NCI-H345 treated with DMSO at 0.1 percent for 48 hours (cell line): ENCODE measurements around the gene SCAMP5.

Source experiments
- DNase-seq: peaks from one replicate; lab custom pipeline; 2025; ENCODE audit not compliant: unreplicated experiment; lab: John Stamatoyannopoulos, UW

Gene SCAMP5

DNA sequence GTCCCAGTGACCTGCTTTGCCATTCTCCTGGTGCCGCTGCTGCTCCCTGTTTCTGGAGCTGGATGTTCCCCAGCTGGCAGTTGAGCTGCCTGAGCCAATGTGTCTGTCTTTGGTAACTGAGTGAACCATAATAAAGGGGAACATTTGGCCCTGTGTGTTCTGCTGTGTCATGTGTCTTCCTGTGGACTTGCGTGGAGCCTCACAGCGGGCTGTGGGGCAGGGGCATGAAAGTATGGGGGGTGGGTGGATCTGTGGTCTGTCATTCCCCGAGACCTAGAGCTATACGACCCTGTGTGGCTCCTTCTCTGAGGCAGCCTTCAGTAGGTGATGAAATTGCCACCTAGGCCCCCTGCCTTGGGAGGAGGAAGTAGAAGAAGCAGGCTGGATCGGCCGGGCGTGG lies 26.0 kb downstream of the SCAMP5 start:
- DNase-seq: no peak

DNA sequence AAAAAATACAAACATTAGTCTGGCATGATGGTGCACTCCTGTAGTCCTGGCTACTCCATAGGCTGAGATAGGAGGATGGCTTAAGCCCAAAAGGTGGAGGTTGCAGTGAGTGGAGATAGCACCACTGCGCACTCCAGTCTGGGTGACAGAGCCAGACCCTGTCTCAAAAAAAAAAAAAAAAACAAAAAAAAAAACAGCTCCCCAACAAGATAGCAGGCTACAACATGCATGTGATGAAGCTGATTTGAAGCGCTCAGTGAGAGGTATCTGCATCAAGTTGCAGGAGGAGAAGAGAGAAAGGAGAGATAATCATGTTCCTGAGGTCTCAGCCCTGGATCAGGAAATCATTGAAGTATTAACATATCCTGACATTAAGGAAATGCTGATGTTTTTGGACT lies 27.4 kb downstream of the SCAMP5 start:
- no peak for DNase-seq

DNA sequence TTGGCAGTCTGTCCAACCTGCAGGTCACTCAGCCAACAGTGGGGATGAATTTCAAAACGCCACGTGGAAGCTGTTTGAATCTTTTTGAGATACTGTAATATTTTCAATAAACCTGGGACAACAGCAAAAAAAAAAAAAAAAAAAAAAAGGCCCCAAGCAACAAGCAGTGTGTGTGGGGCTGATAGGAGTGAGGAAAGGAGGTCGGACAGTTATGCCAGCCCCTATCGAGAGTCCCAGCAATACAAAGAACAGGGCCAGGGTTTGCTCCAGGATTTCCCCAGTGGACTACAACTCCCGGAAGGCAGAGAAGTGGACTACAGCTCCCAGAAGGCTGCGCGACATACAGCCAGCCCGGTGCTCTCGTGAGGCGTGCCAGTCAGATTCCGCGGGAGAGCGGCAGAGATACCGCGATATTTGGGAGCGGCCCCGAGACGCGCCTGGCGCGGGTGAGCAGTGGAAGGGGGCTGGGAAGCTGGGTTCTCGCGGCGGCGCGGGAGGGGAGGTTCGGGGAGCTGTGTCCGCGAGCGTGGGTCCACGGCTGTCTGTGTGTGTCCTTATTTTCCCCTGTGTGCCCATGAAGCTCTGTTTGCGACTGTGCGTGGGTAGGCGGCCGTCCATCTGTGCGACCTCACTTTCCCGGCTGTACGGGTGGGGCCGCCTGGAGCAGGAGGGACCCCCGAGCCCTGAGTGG lies 28.0 kb downstream of the SCAMP5 start, which contains the start of gene PPCDC:
TSS of gene PPCDC (plus strand) at position 410 of the 691 bp plus-strand sequence. CDS start 4,729 bp downstream, outside the sequence.
- peak; percentile 81 for DNase-seq

DNA sequence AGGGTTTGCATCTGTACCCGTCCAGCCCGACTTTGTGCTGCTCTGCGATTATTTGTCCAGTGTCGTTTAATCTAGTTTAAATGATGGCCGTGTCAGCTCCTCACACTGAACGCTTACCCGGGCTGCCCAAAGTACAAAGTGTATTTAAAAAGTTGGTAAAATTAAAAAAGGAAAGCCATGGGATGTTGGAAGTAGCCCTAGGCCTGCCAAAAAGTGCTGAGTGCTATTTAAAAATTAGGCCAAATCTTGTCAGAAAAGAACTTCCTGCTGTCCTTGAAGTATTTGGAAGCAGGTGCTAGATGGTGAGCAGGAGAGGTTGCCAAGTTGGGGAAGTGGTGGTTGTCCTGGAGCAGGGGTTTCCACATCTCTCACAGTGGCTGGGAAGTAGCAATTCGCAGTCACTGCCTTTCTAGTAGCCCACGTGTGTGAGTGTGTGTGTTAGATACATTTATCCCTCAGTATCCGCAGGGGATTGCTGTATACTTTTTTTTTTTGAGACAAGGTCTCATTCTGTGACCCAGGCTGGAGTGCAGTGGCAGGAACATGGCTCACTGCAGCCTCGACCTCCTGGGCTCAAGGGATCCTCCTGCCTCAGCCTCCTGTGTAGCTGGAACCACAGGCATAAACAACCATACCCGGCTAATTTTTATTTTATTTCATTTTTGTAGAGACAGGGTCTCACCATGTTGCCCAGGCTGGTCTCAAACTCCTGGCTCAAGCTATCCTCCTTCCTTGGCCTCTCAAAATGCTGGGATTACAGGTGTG lies 28.7 kb downstream of the SCAMP5 start:
- DNase-seq: peak; percentile 5

DNA sequence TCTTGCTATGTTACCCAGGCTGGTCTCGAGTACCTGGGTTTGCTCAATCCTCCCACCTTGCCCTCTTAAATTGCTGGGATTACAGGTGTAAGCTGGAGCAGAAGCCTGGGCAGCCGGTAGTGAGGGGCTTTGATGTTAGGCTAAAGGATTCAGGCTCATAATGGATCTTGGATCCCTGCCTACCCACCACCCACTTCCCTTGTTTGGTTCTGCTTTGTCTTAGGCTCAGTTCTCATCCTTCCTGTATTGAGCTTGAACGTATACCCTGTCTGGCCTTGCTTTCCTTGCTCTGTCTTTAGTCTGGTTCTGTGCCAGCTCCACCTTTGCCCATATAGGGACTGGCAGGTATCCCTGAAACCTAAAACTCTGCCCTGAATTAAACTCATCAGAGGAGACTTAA lies 29.7 kb downstream of the SCAMP5 start:
- DNase-seq: no peak

DNA sequence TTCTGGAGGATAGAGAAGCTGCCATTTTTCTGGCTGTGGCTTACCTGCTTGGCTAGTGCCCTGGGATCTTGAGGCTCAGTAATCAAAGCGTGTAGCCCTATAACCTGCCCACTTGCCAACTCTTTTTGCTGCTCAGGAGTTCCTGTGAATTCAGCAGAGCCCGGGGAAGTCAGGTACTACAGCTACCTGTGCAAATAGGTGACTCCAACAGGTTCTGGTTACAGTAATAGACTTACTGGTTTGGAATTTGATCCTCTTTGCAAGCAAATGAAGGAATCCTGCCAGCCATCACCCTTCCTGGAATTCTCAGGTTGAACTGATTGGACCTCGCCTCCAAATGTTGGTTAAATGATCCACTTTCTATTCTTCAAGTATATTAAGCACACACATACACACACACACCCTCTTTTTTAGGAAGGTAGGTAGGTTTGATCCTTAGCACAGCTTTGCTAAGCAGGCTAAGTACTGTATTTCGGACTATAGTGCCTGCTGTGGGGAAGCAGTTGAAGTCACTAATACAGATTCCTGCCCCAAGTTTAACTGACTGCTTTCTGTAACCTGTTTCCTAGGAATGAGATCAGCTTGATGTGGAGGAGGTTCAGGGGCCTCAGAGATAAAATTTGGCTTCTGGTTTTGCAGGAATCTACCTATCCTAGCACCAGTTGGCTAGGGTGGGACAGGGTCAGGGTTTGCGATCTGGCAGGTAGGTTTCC lies 30.3 kb downstream of the SCAMP5 start:
- no peak for DNase-seq

DNA sequence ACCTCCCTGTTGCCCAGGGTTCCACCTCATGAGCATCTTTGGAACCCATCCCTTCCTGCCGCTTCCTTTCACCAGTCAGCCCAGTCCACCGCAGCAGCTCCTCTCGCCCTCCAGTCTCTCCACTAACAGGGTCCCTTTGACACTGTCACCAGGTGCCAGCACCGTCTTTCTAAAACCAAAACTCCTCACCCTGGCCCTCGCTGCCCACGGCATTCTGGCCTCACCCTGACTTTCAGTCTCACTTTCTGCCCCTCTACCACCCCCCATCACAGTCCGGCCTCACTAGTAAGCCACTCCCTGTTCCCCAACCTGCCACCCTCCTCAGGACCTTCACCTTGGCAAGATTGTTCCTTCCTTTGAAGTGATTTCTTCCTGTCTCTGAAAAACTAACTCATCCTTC lies 32.2 kb downstream of the SCAMP5 start:
- no peak for DNase-seq

DNA sequence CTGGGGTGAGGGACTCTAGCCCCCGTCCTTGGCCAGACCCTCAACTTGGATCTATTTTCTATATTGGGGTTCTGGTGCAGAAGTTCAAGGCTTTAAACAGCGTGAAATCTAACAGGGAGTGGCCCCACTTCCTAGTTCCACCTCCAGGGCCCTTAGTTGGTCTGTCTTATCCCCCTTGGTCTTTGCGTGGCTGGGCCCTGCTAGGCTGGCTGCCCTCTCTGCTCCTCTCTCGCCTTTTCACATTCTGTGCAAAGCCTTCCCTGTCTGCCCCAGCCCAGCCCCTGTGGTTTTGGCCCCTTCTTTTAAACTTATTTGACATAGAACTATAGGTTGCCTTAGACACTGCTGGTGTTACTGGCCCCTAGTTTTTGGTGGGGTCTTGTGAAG lies 33.6 kb downstream of the SCAMP5 start:
- DNase-seq: no peak

DNA sequence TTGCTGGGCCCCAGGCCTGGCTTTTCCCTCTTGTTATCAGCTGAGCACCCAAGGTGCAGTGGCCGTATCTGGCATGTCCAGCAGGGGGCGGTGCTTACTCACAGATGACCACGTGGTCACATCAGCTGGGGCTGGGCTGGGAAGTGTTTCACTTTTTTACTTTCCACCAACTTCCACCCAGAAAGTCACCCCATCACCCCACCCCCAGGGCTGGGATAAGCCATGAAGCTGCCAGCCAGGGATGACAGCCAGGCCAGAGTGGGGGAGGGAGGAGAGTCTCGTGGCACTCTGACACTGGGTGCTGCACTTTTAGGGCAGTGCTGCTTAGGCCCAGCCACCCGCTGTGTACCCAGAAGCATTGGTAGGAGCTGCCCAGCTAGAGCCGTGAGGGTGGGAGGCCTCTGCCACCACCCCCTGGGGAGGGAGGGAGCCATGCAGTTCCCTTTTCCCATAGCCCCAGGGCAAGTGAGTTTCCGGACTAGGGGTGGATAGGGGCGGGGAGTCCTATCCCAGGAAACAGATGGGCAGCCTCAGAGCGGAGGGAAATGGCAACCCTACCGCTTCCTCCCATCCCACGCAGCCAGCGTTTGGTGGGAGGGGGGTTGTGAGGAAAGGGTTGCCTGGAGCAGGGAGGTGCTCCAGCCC lies 34.1 kb downstream of the SCAMP5 start:
- peak; percentile 7 for DNase-seq

DNA sequence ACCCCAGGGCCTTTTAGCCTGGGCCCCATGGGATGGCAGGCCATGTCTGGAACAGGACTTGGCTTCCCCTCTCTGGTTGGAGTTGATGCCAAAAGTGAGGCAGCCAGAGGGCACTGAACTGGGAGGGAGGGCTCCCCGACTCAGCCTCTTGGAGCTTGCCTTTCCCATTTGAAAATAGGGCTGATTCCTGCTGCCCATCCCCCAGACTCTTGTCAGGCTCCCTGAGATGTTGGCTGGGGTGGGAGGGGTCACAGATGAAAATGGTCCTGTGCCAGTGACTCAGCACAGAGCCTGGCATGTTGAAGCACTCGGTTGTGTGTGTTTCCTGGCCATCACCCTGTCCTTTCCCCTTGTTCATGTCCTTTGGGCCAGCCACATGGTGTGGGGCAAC lies 34.7 kb downstream of the SCAMP5 start:
- no peak for DNase-seq

DNA sequence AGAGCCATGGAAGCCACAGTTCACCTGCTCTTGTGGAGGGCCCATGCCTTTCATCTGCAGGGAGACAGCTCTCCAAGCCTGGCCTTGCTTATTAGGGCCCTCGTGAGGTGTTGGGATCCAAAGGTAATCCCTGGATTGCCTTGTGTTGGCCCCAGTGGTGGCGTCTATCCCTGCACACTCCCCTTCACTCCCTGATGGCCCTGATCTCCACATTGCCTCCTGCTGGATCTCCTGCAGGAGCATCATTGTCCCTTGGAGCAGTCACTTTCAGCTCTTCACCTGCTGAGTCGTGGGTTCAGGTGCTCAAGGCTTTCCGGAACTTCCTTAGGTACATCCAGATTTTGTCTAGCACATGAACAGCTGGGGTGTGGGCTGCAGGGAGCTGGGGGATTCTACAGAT lies 35.1 kb downstream of the SCAMP5 start:
- no peak for DNase-seq

DNA sequence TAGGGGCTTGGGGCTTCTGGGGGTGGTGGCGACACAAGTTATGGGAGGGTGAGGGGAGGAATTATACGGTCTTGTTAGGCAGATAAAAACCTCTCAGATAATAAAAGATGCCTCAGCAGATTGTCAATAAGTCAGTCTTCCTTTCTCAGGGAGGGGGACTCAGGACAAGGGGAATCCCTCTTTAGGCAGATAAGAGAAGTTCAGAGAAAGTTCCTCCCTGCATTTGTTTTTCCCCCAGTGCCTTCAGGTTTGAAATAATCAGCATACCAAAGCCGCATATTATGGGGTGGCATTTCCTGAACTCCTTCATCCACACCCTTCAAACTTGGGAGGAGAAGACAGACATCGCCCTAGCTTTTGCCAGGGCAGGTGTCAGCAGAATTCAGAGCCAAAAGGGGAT lies 36.5 kb downstream of the SCAMP5 start:
- no peak for DNase-seq

DNA sequence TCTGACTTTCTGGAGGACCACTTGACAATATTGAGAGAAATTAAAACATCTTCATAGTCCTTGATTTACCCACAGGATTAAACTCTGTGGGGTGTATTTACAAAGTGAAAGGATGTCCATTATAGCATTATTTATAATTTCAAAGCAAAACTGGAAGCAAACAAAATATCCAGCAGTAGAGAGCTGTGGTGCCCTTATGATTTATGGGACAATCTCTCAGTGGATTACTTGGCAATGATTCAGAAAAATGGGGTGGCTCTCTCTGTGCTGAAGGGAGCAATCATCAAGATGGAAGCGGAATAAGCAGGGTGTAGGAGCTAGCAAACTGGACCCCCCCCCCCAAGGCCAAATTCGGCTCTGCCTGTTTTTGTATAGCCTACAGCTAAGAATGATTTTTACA lies 37.0 kb downstream of the SCAMP5 start:
- no peak for DNase-seq

DNA sequence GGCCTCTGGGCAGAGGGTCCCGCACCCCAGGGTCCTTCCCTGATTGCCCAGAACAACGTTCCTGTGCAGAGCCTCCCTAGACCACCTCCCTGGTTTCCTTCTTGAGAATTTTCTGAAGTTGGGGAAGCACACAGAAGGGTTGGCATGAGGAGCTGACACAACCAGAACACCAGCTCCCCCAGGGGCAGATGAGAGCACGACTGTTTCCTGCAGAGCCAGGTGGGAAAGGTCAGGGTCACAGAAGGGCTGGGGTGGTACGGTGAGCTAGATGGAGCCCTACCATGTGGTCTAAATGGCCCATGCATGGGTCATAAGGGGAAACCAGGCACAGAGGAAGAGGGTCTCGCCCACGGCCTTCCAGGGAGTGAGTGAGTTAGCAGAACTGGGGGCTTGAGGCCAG lies 38.4 kb downstream of the SCAMP5 start:
- DNase-seq: no peak

DNA sequence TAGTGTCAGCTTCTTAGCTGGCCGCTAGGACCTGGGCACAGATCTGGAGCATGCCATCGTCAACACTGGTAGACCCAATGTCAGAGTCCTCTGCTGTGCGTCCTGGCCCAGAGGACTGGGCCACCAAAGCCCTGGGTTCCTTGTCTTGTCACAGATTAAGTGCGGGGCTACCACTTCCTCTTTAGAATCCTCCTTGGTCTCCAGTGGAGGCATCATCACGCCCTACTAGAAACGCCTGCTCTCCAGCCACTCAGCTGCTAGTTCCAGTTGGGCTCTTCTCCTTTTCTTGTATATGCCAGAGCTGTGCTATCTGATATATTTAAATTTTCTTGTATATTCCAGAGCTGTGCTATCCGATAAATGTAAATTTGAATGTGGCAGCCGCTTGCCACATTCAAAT lies 39.3 kb downstream of the SCAMP5 start:
- no peak for DNase-seq

DNA sequence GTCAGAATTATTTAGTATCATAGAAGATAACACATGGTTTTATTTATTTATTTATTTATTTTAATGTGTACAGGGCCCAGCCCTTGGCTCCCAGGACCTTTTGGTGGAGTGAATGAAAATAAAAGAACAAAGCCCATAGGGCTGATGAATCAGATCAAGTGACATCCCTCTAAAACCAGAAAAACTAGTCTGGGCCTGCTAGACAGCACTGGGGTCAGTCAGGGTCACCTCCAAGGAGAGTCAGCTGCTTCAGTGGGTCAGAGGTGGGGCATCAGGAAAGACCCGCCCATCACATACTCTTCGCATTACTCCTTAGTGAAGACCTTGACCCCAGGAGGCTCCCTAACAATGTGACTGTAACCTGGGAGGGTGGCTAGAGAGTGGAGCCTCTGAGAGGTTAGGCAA lies 40.9 kb downstream of the SCAMP5 start:
- DNase-seq: no peak

DNA sequence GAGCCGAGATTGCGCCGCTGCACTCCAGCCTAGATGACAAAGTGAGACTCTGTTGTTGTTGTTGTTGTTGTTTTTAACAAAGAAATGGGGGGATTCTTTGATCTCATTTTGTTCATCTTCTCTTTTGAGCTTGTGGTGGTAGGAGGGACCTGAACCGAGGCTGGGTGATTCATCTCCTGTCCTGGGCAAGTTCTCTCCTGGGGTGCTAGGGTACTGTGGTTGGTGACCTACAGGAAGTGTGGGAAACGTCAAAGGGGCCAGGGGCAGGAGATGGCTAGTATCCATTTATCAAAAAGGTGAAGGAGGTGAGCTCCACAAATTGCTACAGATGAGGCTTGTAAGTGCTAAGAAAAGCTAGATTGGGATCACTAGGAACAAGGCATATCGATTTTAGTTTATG lies 42.3 kb downstream of the SCAMP5 start:
- DNase-seq: no peak

DNA sequence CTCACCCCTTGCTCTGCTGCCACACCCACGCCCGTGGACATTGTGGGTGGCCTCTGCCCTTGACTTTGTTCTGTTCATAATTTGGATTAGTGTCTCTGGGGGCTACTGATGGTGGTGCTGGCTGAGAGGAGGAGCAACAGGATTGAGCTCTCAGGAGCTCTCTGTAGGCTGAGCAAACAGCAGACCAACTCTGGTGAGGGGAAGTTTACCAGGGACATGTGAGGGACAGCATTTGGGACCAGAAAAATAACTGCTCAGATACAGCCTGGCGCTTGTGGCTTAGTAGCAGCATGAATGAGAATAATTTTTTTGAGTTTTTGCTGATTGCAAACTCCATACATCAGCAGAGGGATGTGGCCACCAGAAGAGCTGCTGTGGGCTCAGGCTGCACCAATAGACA lies 42.9 kb downstream of the SCAMP5 start:
- no peak for DNase-seq

DNA sequence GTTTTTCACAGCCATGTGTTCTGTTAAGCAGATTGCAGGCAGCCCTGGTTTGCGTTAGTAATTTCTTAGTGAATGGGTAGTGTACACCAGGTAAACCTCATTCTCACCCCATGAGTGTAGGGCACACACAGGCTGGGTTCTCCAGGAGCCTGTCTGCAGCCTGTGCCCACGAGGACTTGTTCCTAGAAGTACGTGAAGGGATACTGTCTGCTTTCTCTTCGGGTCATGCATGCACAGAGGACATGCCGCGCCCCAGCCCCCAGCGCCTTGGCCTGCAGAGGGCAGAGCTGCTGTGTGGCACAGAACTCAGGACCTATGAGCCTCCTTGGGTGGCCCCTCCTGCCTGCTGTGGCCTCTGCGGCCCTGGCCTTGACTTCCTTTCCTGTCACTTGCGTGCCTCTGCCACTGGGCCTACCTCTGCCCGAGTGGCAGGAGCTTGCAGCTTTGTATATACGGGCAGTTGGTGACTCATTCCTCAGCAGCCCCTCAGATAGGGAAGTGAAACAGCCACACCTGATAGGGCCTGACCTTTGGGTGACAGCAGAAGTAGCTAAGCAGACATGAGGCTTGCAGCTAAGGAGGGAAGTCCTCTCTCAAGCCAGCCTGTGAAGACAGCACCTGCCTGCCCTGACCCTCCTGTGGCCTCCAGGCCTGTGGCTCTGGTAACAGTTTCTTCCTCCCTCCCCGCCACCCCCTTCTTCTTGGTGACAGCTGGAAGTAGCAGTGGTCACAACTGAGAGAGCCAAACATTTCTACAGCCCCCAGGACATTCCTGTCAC lies 47.6 kb downstream of the SCAMP5 start:
- no peak for DNase-seq

DNA sequence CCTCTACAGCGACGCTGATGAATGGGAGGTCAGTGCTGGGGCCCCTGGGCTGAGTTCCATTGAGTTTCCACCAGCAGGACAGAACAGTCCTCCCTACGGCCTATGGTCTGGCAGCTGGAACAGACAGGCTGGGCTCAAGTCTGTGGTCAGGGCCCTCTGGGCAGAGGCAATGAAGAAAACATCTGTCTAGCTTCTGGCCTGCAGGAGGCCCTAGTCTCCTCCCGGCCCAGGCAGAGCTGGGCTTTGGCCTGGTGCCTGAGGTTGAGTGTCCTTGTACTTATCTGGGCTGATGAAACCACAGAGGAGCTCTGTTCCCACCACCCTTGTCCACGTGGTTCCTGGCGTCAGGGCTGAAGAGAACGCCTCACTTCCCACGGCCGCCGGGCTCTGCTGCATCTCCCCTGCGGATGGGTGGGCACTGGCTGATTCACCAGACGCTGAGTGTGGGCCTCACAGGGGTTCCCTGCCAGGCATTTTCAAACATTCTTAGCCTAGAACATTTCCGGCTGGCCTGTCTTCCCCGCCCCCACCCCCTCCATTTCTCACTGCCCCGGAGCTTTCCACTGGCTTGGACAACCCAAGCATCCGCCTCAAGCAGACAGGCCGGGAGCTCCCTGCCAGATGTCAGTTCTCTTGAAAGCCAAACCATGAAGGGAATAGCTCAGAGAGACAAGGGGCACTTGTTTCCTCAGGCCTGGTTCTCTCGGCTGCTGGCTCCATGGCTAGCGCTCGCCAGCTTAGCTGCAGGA lies 48.3 kb downstream of the SCAMP5 start:
- DNase-seq: no peak
